Measurements from ENCODE around the gene B4GALNT4.
"Not testable (repeated sequence)": the region's sequence is repeated elsewhere in the genome, so short reads cannot be mapped to it uniquely, and the experiment has no call there.

The B4GALNT4 gene

DNA sequence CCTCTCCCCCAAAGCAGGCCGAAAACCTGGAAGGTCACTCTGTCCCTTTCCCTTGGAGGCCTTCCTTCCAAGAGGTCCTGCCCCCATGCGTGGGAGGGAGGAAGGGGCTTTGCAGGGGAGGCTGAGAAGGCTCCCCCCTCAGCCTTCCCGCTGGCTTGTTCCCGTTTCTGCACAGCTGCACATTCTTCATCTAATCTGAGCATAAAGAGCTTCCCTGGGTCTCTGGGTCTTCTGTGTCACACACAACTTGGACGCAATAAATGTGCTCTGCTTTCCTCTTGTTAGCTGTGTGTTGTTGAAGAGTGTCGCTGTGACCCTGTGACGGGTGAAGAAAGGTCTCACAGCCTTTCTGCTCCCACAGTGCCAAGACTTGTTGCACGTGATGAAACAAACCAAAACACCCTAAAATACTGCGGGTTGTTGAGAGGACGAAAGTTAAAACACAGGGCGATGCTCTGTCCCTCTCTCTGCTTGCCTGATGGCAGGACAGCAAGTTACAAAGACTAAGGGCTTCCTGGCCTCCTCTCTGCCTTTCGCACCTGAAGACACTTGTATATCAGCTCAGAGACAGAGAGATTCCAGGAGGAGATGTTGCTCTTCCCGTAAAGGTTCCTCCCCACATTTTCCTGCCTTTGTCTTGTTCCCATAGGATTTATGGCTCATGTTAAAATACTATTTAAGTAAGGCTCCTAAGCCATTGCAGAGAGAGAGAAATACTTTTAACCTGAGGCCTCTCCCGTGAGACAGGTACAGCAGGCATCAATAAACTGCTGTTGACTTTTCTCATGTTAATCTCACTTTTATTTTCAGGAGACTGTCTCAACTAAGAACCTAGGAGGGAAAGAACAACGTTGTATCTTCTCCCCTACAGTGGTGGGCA is 33.3 kb upstream of the B4GALNT4 start:
- DNase-seq (ENCODE audit: low read depth): no peak

- DNase-seq (ENCODE audit: low read depth): no peak
Measured at GRCh38 chr11:336659-337198, 32.6 kb upstream of the B4GALNT4 start.

DNA sequence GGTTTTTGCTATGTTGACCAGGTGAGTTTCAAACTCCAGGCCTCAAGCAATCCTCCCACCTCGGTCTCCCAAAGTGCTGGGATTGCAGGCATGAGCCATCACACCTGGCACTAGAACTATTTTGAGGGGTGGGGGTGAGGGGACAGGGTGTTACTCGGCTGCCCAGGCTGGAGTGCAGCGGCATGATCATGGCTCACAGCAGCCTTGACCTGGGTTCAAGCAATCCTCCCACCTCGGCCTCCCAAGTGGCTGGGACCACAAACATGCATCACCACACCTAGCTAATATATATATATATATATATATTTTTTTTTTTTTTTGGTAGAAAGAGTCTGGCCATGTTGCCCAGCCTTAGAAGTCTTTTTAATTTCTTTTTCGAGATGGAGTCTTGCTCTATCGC is 31.6 kb upstream of the B4GALNT4 start:
- no peak for DNase-seq (ENCODE audit: low read depth)

GRCh38 chr11:339963-340362 is 29.3 kb upstream of the B4GALNT4 start:
- DNase-seq (ENCODE audit: low read depth): no peak

- DNase-seq (ENCODE audit: low read depth): no peak
Measured at GRCh38 chr11:340539-341512, 28.5 kb upstream of the B4GALNT4 start.

DNA sequence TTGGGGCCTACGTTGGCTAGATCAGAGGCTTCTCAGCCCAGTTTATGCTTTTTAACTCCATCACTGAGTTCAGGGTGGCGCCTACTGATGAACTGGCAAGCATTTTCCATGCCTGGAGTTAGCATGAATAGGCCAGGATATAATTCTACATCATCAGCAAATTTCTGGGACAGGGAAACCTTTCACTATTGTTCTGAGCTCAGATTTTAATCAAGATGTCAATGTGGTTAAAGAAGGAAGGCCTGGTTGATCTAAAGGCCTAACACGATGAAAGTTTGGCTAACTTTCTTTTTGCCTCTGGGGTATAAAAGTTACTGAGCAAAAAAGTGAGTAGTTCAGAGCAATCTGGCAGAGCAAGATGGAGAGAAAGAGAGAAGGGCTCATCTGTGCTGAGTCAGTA is 27.0 kb upstream of the B4GALNT4 start:
- DNase-seq (ENCODE audit: low read depth): no peak

GRCh38 chr11:344836-345578 is 24.3 kb upstream of the B4GALNT4 start:
- DNase-seq (ENCODE audit: low read depth): no peak

- no peak for DNase-seq (ENCODE audit: low read depth)
Measured at GRCh38 chr11:346529-346928, 22.8 kb upstream of the B4GALNT4 start.

DNA sequence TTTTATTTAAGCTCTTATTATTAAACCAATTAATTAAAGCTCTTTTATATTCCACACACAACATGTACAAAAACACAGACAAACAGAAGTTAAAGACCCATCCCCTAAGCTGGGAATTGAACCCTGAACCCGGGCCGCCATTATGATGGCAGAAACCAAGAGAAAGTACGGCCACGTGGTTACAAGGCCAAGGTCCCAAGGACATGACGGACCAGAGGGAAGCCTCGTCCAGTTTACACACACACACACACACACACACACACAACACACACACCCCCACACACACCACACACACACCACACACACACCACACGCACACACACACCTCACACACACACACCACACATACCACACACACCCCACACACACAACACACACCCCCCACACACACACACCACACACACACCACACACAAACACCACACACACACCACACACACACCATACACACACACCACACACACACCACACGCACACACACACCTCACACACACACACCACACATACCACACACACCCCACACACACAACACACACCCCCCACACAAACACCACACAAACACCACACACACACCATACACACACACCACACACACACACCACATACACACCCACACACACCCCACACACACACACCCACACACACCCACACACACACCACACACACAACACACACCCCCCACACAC is 19.9 kb upstream of the B4GALNT4 start:
- DNase-seq (ENCODE audit: low read depth): not testable (repeated sequence)

DNA sequence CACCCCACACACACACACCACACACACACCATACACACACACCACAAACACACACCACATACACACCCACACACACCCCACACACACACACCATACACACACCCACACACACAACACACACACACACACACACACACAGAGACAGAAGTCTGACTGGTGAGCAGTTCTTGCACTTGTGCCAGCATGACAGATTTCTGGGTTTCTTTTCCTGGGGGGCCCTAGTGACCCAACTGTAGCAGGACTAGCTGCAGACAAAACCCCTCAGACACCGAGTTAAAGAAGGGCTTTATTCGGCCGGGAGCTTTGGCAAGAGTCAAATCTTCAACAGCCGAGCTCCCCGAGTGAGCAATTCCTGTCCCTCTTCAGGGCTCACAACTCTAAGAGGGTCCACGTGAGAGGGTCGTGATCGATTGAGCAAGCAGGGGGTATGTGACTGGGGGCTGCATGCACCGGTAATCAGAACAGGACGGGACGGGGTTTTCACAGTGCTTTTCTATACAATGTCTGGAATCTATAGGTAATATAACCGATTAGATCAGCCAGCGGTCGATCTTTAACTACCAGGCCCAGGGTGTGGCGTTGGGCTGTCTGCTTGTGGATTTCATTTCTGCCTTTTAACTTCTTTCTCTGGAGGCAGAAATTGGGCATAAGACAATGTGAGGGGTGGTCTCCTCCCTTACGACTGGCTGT is 19.1 kb upstream of the B4GALNT4 start:
- DNase-seq (ENCODE audit: low read depth): not testable (repeated sequence)

DNA sequence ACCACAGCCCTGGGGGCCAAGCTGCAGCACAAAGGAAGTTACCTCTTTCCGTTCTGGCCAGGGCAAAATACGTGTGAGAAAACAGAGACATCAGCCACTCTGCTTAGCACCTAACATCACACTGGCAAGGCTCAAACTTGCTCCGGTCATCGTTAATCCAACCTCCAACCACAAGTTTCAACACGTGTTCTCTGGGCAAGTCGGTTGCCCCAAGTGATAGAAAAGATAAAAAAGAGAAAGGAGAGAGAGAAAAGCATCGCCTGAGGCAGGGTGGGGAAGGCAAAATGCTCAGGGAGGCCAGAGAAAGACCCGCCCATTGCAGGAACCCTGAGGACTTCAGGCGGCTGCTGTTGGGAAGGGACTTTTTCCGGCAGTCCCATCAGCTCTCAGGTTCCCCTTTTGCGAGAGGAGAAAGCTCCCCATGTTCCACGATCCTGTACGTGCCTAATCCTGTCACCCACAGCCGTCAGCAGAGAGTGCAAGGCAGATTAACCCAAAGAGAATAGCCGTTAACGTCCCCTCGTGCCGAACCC is 18.5 kb upstream of the B4GALNT4 start:
- no peak for DNase-seq (ENCODE audit: low read depth)

DNA sequence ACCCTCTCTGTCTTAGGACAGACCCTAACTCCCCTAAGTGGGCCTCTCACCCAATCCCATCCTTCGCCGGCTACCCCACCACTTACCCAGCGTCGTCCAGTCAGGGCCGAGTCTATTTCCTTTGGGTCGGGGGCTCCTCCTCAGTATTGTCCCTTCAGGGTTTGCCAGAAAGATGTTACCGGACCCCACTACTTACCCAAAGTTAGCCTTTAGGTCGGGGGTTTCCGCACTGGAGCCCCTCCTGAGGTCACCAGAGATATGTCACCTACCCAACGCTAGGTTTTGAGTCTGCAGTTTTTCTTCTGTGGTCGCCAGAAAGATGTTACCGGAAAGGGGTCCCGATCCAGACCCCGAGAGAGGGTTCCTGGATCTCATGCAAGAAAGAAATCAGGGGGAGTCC is 17.9 kb upstream of the B4GALNT4 start:
- DNase-seq (ENCODE audit: low read depth): no peak

- no peak for DNase-seq (ENCODE audit: low read depth)
Measured at GRCh38 chr11:352456-353031, 16.8 kb upstream of the B4GALNT4 start.

DNA sequence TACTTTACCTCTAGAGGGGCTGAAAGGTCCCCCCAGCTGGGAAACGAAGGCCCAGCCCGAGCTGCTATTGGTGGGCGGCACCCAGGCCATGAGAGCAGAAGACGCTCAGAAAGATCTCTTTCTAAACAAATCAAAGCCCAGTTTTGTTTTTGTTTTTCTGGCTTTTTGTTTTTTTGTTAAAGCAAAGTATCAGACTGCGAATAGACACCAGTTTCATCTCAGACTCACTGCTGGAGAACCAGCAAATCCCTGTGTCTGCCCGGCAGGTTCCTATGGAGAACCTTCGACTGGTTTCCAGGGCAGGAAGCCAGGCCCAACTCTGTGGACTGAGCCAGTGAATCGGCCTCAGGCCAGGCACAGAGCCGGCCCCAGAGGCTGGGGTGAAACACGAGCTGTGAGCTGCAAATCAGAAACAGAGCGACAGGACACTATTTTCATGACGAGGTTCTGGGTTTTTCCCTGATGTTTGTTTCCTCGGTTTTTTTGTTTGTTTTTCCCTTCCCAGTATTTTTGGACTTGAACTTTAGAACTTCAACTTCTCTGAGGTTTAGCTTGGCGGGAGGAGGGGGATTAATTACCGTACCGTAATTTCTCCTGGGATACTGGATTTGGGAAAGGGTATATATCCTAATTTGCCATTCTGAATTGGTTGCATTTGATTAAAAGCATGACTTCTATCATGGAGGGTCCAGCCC is 16.0 kb upstream of the B4GALNT4 start:
- DNase-seq (ENCODE audit: low read depth): no peak

GRCh38 chr11:355581-356458 is 13.5 kb upstream of the B4GALNT4 start:
- DNase-seq (ENCODE audit: low read depth): peak; percentile 75

GRCh38 chr11:356610-357009 is 12.7 kb upstream of the B4GALNT4 start:
- DNase-seq (ENCODE audit: low read depth): no peak

DNA sequence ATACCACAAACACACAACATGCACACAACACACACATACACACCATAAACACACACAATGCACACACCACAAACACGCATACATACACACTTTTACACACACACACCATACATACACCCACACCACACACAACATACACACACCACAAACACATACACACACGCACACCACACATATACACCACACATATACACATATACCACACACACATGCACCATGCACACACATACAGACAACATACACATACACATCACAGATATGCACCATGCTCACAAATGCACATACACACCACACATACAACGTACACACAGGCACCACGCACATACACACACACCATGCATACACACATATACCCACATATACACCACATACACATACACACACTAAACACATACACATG is 11.7 kb upstream of the B4GALNT4 start:
- no peak for DNase-seq (ENCODE audit: low read depth)

DNA sequence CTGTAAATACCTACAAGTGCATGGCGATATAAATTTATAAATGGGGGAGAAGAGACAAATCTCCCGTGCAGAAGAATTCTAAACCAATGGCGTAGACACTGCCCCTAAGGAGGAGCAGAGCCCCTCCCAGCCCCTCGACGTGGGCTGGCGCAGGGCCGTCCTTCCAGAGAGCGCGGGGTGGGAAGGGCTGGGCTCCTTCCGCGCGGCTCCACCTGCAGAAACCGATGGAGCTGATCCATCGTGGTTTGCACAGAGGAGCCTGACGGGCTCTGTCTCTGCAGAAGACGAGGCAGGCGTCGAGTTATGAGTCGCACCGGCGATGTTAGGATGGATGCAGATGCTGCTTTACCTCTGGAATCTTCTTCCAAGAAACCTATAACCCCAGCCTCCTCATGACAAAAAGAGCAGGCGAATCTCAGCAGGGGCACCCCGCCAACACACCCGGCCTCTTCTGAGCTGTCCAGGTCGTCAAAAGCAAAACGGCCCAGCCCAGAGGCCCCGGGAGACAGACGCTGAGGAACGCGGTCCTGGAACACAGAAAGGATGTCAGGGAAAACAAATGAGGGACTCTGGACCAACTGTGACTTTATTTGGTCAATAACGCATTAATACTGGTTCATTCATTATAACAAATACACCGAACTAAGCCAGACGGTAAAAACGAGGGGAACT is 11.0 kb upstream of the B4GALNT4 start:
- DNase-seq (ENCODE audit: low read depth): no peak
